CD4-positive, alpha-beta T cell treated with Interleukin-15 for 4 hours (primary cell): Measurements from ENCODE around the gene RPUSD2.

Experiments
- DNase-seq: peaks from one replicate; pipeline ENCODE4 v3.0.0-alpha.2; 2020; ENCODE audit warnings: low spot score

The RPUSD2 gene

GRCh38 chr15:40623361-40623760 lies 54.3 kb downstream of the RPUSD2 start:
- DNase-seq = no peak
